HepG2 (cell line): ENCODE data around the gene FGF18. TPM values are rescaled to one million over a fixed set of nuclear protein-coding genes. Genes with fewer than 3 reads are reported as not detected.

Experiments used
- AHDC1 ChIP-seq: sonication (generic); formaldehyde crosslinking; IDR thresholded peaks from 2 replicates; pipeline ENCODE4 v1.5.1; 2020; ENCODE audit warnings: mild to moderate bottlenecking, missing genetic modification reagents, borderline replicate concordance
- BRCA1 ChIP-seq: sonication (generic); formaldehyde crosslinking; IDR thresholded peaks from 2 replicates; pipeline ENCODE4 v1.4.0; 2020; ENCODE audit warnings: missing genetic modification reagents
- CC2D1A ChIP-seq: sonication (generic); formaldehyde crosslinking; IDR thresholded peaks from 2 replicates; pipeline ENCODE4 v1.8.1; 2023; ENCODE audit warnings: mild to moderate bottlenecking, missing genetic modification reagents
- ELK4 ChIP-seq: sonication (generic); formaldehyde crosslinking; IDR thresholded peaks from 2 replicates; pipeline ENCODE4 v1.9.0; 2021; ENCODE audit warnings: missing genetic modification reagents, borderline replicate concordance
- GATA4 ChIP-seq: sonication (generic); IDR thresholded peaks from 2 replicates; pipeline ENCODE4 v1.6.1; 2016; ENCODE audit warnings: antibody characterized with exemption, low read depth, borderline replicate concordance
- HNRNPK ChIP-seq: fragments of 200-400 bp; formaldehyde crosslinking; IDR thresholded peaks from 2 replicates; pipeline ENCODE4 v1.6.1; 2018; ENCODE audit warnings: low read length, low read depth, moderate library complexity, mild to moderate bottlenecking; ENCODE audit not compliant: poor library complexity, severe bottlenecking
- SCMH1 ChIP-seq: sonication (generic); formaldehyde crosslinking; IDR thresholded peaks from 2 replicates; pipeline ENCODE4 v1.9.0; 2021; ENCODE audit warnings: missing genetic modification reagents, mild to moderate bottlenecking, borderline replicate concordance
- SOX6 ChIP-seq, 2 experiments: fragments of 450-650 bp in 1 of 2; sonication (generic) in 1 of 2; formaldehyde crosslinking in 1 of 2; IDR thresholded peaks; 2 replicates each; pipeline versions ENCODE4 v1.4.0 to v1.6.1; 2017 to 2020; ENCODE audit warnings: antibody characterized with exemption in 1 of 2, mild to moderate bottlenecking in 1 of 2, missing genetic modification reagents in 1 of 2
- ZFP90 ChIP-seq: sonication (generic); formaldehyde crosslinking; IDR thresholded peaks from 2 replicates; pipeline ENCODE4 v1.8.0; 2022; ENCODE audit warnings: missing genetic modification reagents, mild to moderate bottlenecking, inconsistent platforms, borderline replicate concordance
- ZNF512B ChIP-seq: sonication (generic); formaldehyde crosslinking; IDR thresholded peaks from 2 replicates; pipeline ENCODE4 v1.5.1; 2020; ENCODE audit warnings: missing genetic modification reagents, mild to moderate bottlenecking, borderline replicate concordance
- ZNF724P ChIP-seq: sonication (generic); formaldehyde crosslinking; IDR thresholded peaks from 2 replicates; pipeline ENCODE4 v1.8.0; 2022; ENCODE audit warnings: missing genetic modification reagents, borderline replicate concordance
- polyA plus RNA-seq, 8 experiments: library from polyadenylated mRNA; depleted of rRNA in 3 of 8; stranded (reverse) in 7 of 8; unstranded in 1 of 8; fragments of >200 nt; fragmentation: Illumina TruSeq in 4 of 8; extraction: Trizol in 4 of 8; gene quantifications; 2 replicates each; pipeline versions ENCODE4 v1.2.1 to v1.2.3, GENCODE V29; 2011 to 2016; ENCODE audit warnings: low read depth in 4 of 8, missing spikeins in 1 of 8, mixed read lengths in 1 of 8; ENCODE audit not compliant: insufficient read depth in 1 of 8
- total RNA-seq, 5 experiments: library from RNA; depleted of rRNA; stranded (reverse); fragments of >200 nt; fragmentation: Illumina TruSeq; extraction: Trizol; gene quantifications; 2 replicates each; pipeline ENCODE4 v1.2.3, GENCODE V29; 2016; ENCODE audit warnings: low read depth in 1 of 5

FGF18 gene
- total and polyA plus RNA-seq, 2 of the 13 experiments (the other 11 are each of a cell fraction or from before 2014, with no cell fraction given) = not detected

GRCh38 chr5:171467107-171467506, 47.7 kb downstream of the FGF18 start (continued):
- TF ChIP-seq AHDC1 = no peak
- TF ChIP-seq SOX6 (IDR thresholded peaks at IDR 0.05) = no peak
- TF ChIP-seq SOX6 (CRISPR knock-in tag; IDR thresholded peaks at IDR 0.05) = no peak
- no peak for TF ChIP-seq ZNF512B (CRISPR knock-in tag)
- TF ChIP-seq GATA4 = no peak
- TF ChIP-seq BRCA1 = no peak
- TF ChIP-seq CC2D1A = no peak
- TF ChIP-seq ZNF724P (CRISPR knock-in tag) = no peak
- TF ChIP-seq ZFP90 = no peak
- TF ChIP-seq ELK4 (CRISPR knock-in tag) = no peak
- no peak for TF ChIP-seq SCMH1 (CRISPR knock-in tag)
- no peak for TF ChIP-seq HNRNPK
